ENCODE data around the gene LIME1. TPM values are rescaled to one million over a fixed set of nuclear protein-coding genes. Genes with fewer than 3 reads are reported as not detected.

LIME1 gene
- polyA plus RNA-seq, 3 donors = 0.39 to 8.8 (median 0.62) TPM

DNA sequence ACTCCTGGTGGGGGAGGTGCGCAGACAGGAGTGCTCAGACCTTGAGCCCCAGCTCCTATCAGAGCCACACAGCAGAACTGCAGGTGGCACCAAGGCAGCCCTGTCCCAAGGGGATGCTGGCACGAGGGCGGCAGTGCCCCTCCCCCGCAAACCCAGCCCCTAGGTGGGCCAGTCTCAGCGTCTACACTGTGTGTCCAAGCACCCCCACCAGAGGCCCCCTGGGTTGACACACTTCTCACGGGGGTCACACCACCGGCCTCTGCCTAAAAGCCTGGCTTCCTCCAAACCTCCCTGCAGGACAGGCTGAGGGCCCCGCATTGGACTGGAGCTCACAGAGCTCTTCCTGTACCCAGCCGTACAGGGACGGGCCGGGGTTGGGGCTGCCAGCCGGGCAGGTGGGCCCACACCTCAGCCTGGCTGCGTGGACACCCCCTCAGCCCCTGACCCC lies 11.2 kb downstream of the LIME1 start:
- Mint-ChIP-seq H3K27me3 (ENCODE audit: low read depth in 3 of 3) (peaks cover 2 to 4% (median 3%) of the 10 kb centered on the region in 3 donors), H3K4me1 (no peaks in the 10 kb centered on the region), H3K36me3 (peaks cover 2 to 8% of the 10 kb centered on the region in 2 donors), H3K4me3 (no peak overlapping the region), H3K27ac (no peak overlapping the region), H3K9me3 (no peaks in the 10 kb centered on the region)
- WGBS (ENCODE audit: insufficient coverage) = 83% methylated on average over 9 of the region's 13 CpGs
- no peak overlapping the region for H3K27ac ChIP-seq (ENCODE audit: low read depth in 1 of 2, low read length in 2 of 2)
- intact Hi-C loops (cut with micrococcal nuclease) = no loop called here
- no peaks in the 10 kb centered on the region for H3K79me2 ChIP-seq (ENCODE audit: insufficient read depth, low read length)
- peaks cover 0 to 9% of the 10 kb centered on the region in 2 donors for H3K36me3 ChIP-seq (replicated peaks in 1 of 2; ENCODE audit: control insufficient read depth in 1 of 2, insufficient read depth in 2 of 2, low read length in 2 of 2)
- H3K9me3 ChIP-seq (replicated peaks in 1 of 2; ENCODE audit: control insufficient read depth in 1 of 2, insufficient read depth in 1 of 2, low read length in 2 of 2) = no peaks in the 10 kb centered on the region
- no peak overlapping the region for H3K4me2 ChIP-seq (replicated peaks; ENCODE audit: extremely low read depth, low read length, poor library complexity, severe bottlenecking)
- H2AFZ ChIP-seq (ENCODE audit: insufficient read depth, low read depth, low read length, poor library complexity, severe bottlenecking) = no peak overlapping the region
- TF ChIP-seq, protein P1, sequence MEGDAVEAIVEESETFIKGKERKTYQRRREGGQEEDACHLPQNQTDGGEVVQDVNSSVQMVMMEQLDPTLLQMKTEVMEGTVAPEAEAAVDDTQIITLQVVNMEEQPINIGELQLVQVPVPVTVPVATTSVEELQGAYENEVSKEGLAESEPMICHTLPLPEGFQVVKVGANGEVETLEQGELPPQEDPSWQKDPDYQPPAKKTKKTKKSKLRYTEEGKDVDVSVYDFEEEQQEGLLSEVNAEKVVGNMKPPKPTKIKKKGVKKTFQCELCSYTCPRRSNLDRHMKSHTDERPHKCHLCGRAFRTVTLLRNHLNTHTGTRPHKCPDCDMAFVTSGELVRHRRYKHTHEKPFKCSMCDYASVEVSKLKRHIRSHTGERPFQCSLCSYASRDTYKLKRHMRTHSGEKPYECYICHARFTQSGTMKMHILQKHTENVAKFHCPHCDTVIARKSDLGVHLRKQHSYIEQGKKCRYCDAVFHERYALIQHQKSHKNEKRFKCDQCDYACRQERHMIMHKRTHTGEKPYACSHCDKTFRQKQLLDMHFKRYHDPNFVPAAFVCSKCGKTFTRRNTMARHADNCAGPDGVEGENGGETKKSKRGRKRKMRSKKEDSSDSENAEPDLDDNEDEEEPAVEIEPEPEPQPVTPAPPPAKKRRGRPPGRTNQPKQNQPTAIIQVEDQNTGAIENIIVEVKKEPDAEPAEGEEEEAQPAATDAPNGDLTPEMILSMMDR (IDR thresholded peaks at IDR 0.05) = no peak
- DNase-seq = no peak
- H3K4me1 ChIP-seq (ENCODE audit: control insufficient read depth in 1 of 2, insufficient read depth in 2 of 2, low read length in 2 of 2) = no peaks in the 10 kb centered on the region
- H3K9ac ChIP-seq (ENCODE audit: insufficient read depth, low read length, poor library complexity, severe bottlenecking) = no peak overlapping the region
- no peaks in the 10 kb centered on the region for H3K27me3 ChIP-seq (ENCODE audit: control insufficient read depth in 2 of 2, insufficient read depth in 2 of 2, low read length in 2 of 2)
- H4K20me1 ChIP-seq (ENCODE audit: insufficient read depth, low read length) = no peaks in the 10 kb centered on the region
- no peak overlapping the region for H3K4me3 ChIP-seq (replicated peaks in 1 of 3; ENCODE audit: low read depth in 2 of 3, low read length in 3 of 3)

DNA sequence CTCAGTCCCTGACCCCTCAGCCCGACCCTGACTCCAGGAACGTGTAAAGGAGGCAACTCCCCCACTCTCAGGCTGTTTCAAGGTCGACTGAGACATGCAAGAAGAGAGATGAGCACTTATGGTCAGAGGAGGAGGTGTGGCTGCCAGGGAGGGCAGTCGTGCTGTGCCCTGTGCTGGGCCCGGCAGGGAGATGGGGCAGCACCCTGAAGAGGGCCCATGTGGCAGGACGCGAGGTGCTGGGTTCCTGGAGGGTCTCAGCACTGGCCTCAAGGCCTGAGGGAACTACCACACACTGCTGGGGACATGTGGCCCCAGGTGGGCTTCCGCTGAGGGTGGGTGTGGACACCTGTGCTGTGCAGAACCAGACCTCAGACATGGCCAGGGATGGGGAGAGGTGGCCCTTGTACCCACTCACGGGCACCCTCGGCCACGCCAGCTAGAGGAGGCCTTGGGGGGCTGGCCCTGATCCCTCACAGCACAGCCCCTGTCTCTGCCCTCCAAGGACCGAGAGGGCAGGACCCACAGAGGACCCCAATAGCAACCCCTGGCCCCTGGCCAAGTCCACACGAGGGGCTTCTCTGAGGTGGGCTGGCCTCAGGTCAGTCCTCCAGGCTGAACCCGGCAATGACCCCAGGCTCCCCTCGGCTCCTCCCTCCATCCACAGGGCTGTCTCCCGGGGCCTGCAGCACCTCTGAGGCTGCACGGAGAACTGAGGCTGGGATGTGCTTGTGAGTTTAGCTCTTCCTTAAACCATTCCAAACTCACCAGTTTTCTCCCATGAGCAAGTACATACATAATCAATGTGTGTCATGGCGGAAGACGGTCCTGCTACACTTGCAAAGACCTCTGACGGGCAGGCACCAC lies 11.8 kb downstream of the LIME1 start:
- no peak for DNase-seq
- Histone ChIP-seq H3K27me3 (ENCODE audit: control insufficient read depth in 2 of 2, insufficient read depth in 2 of 2, low read length in 2 of 2) (no peaks in the 10 kb centered on the region), H4K20me1 (ENCODE audit: insufficient read depth, low read length) (no peaks in the 10 kb centered on the region), H2AFZ (ENCODE audit: insufficient read depth, low read depth, low read length, poor library complexity, severe bottlenecking) (no peak overlapping the region), H3K79me2 (ENCODE audit: insufficient read depth, low read length) (no peaks in the 10 kb centered on the region), H3K27ac (ENCODE audit: low read depth in 1 of 2, low read length in 2 of 2) (no peak overlapping the region), H3K4me3 (replicated peaks in 1 of 3; ENCODE audit: low read depth in 2 of 3, low read length in 3 of 3) (no peak overlapping the region), H3K4me2 (replicated peaks; ENCODE audit: extremely low read depth, low read length, poor library complexity, severe bottlenecking) (no peak overlapping the region), H3K36me3 (replicated peaks in 1 of 2; ENCODE audit: control insufficient read depth in 1 of 2, insufficient read depth in 2 of 2, low read length in 2 of 2) (peaks cover 0 to 6% of the 10 kb centered on the region in 2 donors), H3K9me3 (replicated peaks in 1 of 2; ENCODE audit: control insufficient read depth in 1 of 2, insufficient read depth in 1 of 2, low read length in 2 of 2) (no peaks in the 10 kb centered on the region), H3K9ac (ENCODE audit: insufficient read depth, low read length, poor library complexity, severe bottlenecking) (no peak overlapping the region), H3K4me1 (ENCODE audit: control insufficient read depth in 1 of 2, insufficient read depth in 2 of 2, low read length in 2 of 2) (no peaks in the 10 kb centered on the region)
- no peak overlapping the region for H3K27ac Mint-ChIP-seq
- H3K9me3 Mint-ChIP-seq = no peaks in the 10 kb centered on the region
- peaks cover under 1 to 5% of the 10 kb centered on the region in 2 donors for H3K36me3 Mint-ChIP-seq
- intact Hi-C loops (cut with micrococcal nuclease) = no loop called here
- H3K27me3 Mint-ChIP-seq (ENCODE audit: low read depth in 3 of 3) = peaks cover 2 to 4% (median 3%) of the 10 kb centered on the region in 3 donors
- no peaks in the 10 kb centered on the region for H3K4me1 Mint-ChIP-seq
- no peak overlapping the region for H3K4me3 Mint-ChIP-seq
- TF ChIP-seq, protein P1 (IDR thresholded peaks at IDR 0.05) = no peak
- 87% methylated on average over 12 of the region's 20 CpGs for WGBS (ENCODE audit: insufficient coverage)
